ENCODE data around the gene HSD17B8.

The HSD17B8 gene

DNA sequence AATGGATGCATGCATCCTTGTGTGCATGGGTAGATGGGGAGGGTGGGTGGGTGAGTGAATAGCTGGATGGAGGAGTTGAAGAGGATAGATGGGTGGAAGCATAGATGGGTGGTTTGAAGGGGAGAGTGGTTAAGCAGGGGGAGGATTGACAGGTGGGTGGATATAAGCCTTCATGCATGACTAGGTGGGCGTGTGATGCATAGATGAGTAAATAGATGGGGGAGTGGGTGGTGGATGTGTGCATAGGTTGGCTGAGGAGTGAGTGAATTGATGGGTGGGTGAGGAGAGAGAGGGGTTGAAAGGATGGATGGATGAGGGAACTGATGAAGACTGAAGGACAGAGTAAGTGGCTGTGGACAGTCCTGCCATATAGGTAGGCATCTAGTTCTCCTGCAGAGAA lies 16.6 kb upstream of the HSD17B8 start:
- TF ChIP-seq, protein P1, sequence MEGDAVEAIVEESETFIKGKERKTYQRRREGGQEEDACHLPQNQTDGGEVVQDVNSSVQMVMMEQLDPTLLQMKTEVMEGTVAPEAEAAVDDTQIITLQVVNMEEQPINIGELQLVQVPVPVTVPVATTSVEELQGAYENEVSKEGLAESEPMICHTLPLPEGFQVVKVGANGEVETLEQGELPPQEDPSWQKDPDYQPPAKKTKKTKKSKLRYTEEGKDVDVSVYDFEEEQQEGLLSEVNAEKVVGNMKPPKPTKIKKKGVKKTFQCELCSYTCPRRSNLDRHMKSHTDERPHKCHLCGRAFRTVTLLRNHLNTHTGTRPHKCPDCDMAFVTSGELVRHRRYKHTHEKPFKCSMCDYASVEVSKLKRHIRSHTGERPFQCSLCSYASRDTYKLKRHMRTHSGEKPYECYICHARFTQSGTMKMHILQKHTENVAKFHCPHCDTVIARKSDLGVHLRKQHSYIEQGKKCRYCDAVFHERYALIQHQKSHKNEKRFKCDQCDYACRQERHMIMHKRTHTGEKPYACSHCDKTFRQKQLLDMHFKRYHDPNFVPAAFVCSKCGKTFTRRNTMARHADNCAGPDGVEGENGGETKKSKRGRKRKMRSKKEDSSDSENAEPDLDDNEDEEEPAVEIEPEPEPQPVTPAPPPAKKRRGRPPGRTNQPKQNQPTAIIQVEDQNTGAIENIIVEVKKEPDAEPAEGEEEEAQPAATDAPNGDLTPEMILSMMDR (IDR thresholded peaks at IDR 0.05; ENCODE audit: insufficient read depth, low read depth, low read length, missing control alignments): no peak
- DNase-seq (ENCODE audit: low read depth): no peak
- H3K4me3 ChIP-seq (ENCODE audit: low read length): no peak overlapping the region

DNA sequence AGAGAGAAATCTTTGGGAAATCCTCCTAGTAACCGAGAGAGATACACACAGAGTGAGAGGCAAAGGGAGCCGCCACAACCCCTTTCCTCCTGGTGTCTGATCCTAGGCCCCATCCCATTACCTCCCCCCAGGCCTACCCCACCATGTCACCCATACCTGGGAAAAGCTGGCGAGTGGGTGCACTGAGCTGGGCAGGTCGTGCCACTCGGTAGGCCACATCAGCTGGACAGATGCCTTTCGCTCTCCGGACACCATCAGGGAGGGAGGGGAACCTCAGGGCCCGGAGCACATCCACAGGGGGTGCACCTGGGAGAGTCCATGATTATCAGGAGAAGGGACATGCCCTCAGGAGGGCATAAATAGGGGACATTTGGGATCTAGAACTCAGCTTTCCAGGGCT lies 15.3 kb upstream of the HSD17B8 start:
- H3K4me3 ChIP-seq (ENCODE audit: low read length): no peak overlapping the region
- TF ChIP-seq, protein P1 (IDR thresholded peaks at IDR 0.05; ENCODE audit: insufficient read depth, low read depth, low read length, missing control alignments): no peak
- no peak for DNase-seq (ENCODE audit: low read depth)

DNA sequence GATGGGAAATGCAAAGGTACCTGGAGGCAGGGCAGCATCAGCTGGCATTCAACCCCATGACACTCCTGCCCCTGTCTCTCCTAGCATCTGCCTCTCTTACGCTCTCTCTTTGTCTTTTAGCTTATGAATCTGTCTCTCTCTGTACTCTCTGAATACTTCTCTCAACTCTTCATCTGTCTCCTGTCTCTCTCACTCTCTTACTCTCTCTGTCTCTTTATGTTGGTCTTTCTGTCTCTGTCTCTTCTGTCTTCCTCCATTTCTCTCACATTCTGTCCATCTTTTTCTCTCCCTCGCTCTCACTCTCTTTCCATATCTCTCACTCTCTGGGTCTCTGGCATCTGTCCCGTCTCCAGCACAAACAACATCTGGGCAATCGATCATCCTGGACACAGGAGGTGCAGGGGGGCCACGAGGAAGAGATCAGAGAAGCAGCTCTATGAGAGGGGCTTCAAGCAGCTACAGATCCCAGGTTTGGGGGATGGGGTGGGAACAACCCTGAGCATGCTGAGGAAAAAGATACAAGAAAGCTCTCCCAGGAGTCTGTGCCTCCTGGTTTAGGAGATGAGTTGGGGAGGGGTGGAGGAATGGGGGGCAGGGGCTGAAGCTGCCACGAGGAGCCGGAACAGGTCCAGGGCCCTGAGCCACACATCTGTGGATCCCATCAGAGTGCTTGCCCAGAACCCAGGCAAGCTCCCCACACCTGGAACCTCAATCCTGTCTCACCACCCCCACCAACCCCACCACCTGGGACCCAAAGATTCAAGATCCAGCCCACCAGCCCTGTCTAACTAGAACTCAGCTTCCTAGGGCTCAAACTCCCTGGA lies 14.6 kb upstream of the HSD17B8 start:
- no peak for DNase-seq (ENCODE audit: low read depth)
- H3K4me3 ChIP-seq (ENCODE audit: low read length): no peak overlapping the region
- TF ChIP-seq, protein P1 (IDR thresholded peaks at IDR 0.05; ENCODE audit: insufficient read depth, low read depth, low read length, missing control alignments): no peak

DNA sequence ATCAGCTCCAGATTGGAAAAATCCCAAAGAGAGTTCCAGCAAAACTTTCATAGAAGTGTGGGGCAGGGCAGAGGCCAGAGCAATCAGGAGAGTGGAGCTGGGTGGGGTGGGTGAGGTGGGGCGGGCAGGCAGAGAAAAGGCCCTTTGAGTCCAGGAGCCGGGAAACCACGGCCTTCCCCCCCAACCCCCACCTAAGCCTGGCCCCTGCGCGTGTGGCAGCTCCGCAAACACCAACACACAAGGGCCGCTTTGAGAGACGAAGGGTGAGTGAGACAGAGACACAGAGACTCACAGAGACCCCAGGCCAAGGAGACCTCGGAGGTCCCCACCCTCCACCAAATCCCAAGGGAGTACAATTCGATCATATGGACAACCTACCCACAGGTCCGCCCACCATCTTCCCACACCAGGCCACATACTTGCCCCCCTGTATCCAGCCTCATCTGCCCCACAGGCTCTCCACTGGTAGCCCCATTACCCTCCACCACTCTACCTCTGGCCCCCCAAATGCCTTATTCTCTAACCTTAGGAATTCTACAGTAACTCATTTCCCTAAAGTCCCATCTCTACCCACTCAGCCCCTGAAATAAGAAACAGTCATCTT lies 13.8 kb upstream of the HSD17B8 start:
- no peak for DNase-seq (ENCODE audit: low read depth)
- no peak overlapping the region for H3K4me3 ChIP-seq (ENCODE audit: low read length)
- TF ChIP-seq, protein P1 (IDR thresholded peaks at IDR 0.05; ENCODE audit: insufficient read depth, low read depth, low read length, missing control alignments): no peak

DNA sequence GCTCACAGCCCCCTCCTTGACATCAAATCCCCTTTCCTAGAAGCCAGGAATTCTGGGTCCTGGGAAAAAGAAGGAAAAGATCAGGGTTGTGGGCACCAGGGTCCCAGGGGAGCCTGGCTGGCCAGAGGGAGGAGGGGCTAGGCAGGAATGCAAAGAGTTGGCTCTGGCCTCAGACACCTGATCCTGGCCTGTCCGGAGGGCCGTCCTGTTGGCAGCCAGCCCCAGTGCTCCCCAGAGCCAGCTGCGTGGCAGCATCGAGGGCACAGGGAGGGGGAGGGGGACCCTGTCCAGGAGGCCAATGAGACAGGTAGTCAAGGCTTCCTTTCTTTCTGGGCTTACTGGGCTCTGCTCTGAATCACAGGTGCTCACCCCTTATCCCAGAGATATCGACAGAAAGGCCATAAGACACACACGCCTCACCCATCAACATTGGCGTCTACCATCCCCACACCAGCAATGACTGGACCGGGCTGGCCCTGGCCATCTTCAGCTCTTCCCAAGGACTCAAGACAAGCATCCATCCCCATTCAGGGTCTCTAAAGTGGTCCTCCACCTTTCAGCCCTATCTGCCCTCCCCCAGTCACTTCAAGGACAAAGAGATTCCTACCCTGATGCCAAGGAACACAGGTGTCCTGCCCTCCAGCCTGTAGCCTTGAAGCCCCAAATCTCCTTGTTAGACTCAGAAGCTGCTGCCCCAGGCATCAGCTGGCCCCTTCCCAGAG lies 12.9 kb upstream of the HSD17B8 start:
- no peak overlapping the region for H3K4me3 ChIP-seq (ENCODE audit: low read length)
- DNase-seq (ENCODE audit: low read depth): no peak
- TF ChIP-seq, protein P1 (IDR thresholded peaks at IDR 0.05; ENCODE audit: insufficient read depth, low read depth, low read length, missing control alignments): no peak

DNA sequence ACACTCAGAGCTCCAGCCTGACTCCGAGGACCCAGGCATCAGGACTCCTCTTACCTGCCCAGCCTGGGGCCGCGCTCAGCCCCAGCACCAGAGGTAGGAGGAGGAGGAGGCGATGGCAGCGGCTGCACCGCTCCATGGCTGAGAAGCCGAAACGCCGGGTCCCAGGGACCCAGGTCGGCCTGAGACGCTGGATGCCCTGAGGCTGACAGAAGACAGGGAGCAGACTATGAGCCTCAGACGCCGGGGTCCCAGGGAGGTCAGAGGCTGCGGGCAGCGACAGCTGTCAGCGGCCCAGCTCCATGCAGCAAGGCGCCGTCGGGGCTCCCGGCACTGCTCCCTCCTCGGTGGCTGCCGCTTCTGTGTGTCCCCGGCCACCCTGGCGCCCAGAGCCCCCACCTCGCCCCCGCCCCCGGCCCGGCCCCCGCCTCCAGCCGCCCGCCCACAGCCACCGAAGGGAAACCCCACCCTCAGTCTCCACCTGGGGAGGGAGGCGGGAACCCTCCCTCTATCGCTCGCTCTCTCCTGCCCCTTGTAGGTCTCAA lies 12.3 kb upstream of the HSD17B8 start, which contains the start of gene COL11A2:
TSS of gene COL11A2 (minus strand) at position 363 of the 542 bp plus-strand sequence. CDS start at position 136, 227 bp downstream.
- TF ChIP-seq, protein P1 (IDR thresholded peaks at IDR 0.05; ENCODE audit: insufficient read depth, low read depth, low read length, missing control alignments): no peak
- H3K4me3 ChIP-seq (ENCODE audit: low read length): peak within 1 kb of the TSS; percentile 37
- DNase-seq (ENCODE audit: low read depth): no peak

All from epithelial cell of esophagus (primary cell).